ENCODE measurements around the gene FHAD1. TPM values are rescaled to one million over a fixed set of nuclear protein-coding genes. Genes with fewer than 3 reads are reported as not detected.

Gene FHAD1
- total RNA-seq, 1 donor from 2014 or later, result 1.3 TPM

DNA sequence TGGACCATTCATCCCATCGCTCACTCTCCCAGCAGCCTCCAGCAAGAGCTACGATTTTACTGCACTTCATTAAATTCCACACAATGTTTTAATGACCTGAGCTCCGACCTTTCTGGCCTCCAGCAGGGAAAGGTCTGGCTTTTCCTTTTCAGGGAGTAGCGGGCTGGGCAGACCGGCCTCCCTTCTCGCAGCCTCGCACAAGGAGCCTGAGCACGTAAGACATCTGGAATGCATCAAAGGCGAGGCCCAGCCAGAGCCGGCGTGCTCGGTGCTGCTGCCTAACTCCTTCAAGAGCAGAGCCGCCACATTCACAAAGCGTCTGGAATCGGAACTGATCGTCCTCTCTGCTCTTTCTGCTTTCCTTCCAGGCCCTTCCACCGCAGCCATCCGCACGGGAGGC, 32.5 kb upstream of the FHAD1 start:
- H3K36me3 Mint-ChIP-seq, result peaks cover 16% of the 10 kb centered on the region
- peaks cover 31% of the 10 kb centered on the region for H3K4me1 Mint-ChIP-seq
- peak overlapping the region; percentile 99 for H3K27ac Mint-ChIP-seq
- H3K9me3 Mint-ChIP-seq, result no peaks in the 10 kb centered on the region
- no peak for TF ChIP-seq CTCF (IDR thresholded peaks at IDR 0.05; ENCODE audit: unreplicated experiment)
- no peaks in the 10 kb centered on the region for H3K27me3 Mint-ChIP-seq (ENCODE audit: low read depth)
- peak; percentile 49 to 75 for DNase-seq (ENCODE audit: low spot score in 2 of 2, unreplicated experiment in 2 of 2)
- H3K4me3 Mint-ChIP-seq, result peak overlapping the region; percentile 38

- no peaks in the 10 kb centered on the region for H3K9me3 Mint-ChIP-seq
- H3K27ac Mint-ChIP-seq, result peak overlapping the region; percentile 99
- peaks cover 31% of the 10 kb centered on the region for H3K4me1 Mint-ChIP-seq
These were observed 31.9 kb upstream of the FHAD1 start for GRCh38 chr1:15215116-15215515.

DNA sequence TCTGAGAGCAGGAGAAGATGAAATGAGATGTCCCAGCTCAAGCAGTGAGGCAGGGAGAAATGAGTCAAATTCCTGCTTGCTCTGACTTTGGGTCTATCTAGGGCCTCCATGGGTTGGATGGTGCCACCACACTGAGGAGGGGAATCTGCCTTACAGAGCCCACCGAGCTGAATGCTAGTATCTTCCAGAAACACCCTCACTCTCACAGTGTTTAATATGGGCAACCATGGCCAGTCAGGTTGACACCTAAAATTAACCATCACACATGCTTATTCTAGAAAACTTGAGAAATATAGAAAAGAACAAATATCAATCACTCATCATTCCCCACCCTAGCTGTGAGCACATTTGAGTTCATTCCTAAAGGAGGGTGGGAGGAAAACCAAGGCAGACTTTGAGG, 29.4 kb upstream of the FHAD1 start:
- H3K27ac Mint-ChIP-seq, result no peak overlapping the region
- no peak for DNase-seq (ENCODE audit: low spot score in 2 of 2, unreplicated experiment in 2 of 2)
- peaks cover 21% of the 10 kb centered on the region for H3K36me3 Mint-ChIP-seq
- no peaks in the 10 kb centered on the region for H3K9me3 Mint-ChIP-seq
- H3K4me3 Mint-ChIP-seq, result no peak overlapping the region
- H3K27me3 Mint-ChIP-seq (ENCODE audit: low read depth), result no peaks in the 10 kb centered on the region
- peaks cover 27% of the 10 kb centered on the region for H3K4me1 Mint-ChIP-seq
- no peak for TF ChIP-seq CTCF (IDR thresholded peaks at IDR 0.05; ENCODE audit: unreplicated experiment)

More at GRCh38 chr1:15215116-15215515, 31.9 kb upstream of the FHAD1 start:
- Mint-ChIP-seq H3K27me3 (ENCODE audit: low read depth) (no peaks in the 10 kb centered on the region), H3K36me3 (peaks cover 19% of the 10 kb centered on the region), H3K4me3 (no peak overlapping the region)
- DNase-seq (ENCODE audit: low spot score in 2 of 2, unreplicated experiment in 2 of 2), result no peak
- TF ChIP-seq CTCF (IDR thresholded peaks at IDR 0.05; ENCODE audit: unreplicated experiment), result no peak

- H3K27ac Mint-ChIP-seq, result no peak overlapping the region
- H3K36me3 Mint-ChIP-seq, result peaks cover 21% of the 10 kb centered on the region
- no peak for TF ChIP-seq CTCF (IDR thresholded peaks at IDR 0.05; ENCODE audit: unreplicated experiment)
- no peak overlapping the region for H3K4me3 Mint-ChIP-seq
- H3K4me1 Mint-ChIP-seq, result peaks cover 18% of the 10 kb centered on the region
- H3K9me3 Mint-ChIP-seq, result no peaks in the 10 kb centered on the region
- no peak for DNase-seq (ENCODE audit: low spot score in 2 of 2, unreplicated experiment in 2 of 2)
- H3K27me3 Mint-ChIP-seq (ENCODE audit: low read depth), result no peaks in the 10 kb centered on the region
These were observed 28.4 kb upstream of the FHAD1 start for GRCh38 chr1:15218287-15219279.

GRCh38 chr1:15219280-15220023, 27.6 kb upstream of the FHAD1 start:
- no peaks in the 10 kb centered on the region for H3K9me3 Mint-ChIP-seq
- H3K36me3 Mint-ChIP-seq, result peaks cover 21% of the 10 kb centered on the region
- TF ChIP-seq CTCF (IDR thresholded peaks at IDR 0.05; ENCODE audit: unreplicated experiment), result no peak
- no peak overlapping the region for H3K27ac Mint-ChIP-seq
- no peak overlapping the region for H3K4me3 Mint-ChIP-seq
- no peak for DNase-seq (ENCODE audit: low spot score in 2 of 2, unreplicated experiment in 2 of 2)
- H3K4me1 Mint-ChIP-seq, result peaks cover 10% of the 10 kb centered on the region
- no peaks in the 10 kb centered on the region for H3K27me3 Mint-ChIP-seq (ENCODE audit: low read depth)
